Stimulated activated CD4-positive, alpha-beta T cell treated with anti-CD3 and anti-CD28 coated beads, Interleukin-2, amount 100 ng/mL, for 24 hours (primary cell): ENCODE results near the gene MTFR1L.
A peak's percentile ranks its signal among the peaks of the same experiment; 100 is the strongest.

Experiments used
- DNase-seq, 2 donors: peaks; one replicate each; pipeline ENCODE4 v3.0.0-alpha.2; 2020

Gene MTFR1L

GRCh38 chr1:25808481-25809244 lies 11.1 kb upstream of the MTFR1L start:
- DNase-seq: no peak

- no peak for DNase-seq
These were observed 10.3 kb upstream of the MTFR1L start for GRCh38 chr1:25809283-25809926.

GRCh38 chr1:25809929-25810328 lies 9.8 kb upstream of the MTFR1L start:
- no peak for DNase-seq

- peak; percentile 87 to 88 for DNase-seq
These were observed 9.1 kb upstream of the MTFR1L start for GRCh38 chr1:25810341-25811299.

GRCh38 chr1:25811384-25812082 lies 8.2 kb upstream of the MTFR1L start:
- no peak for DNase-seq

GRCh38 chr1:25813071-25813733 lies 6.6 kb upstream of the MTFR1L start:
- DNase-seq: no peak

- no peak for DNase-seq
These were observed 5.9 kb upstream of the MTFR1L start for GRCh38 chr1:25813734-25814471.

- DNase-seq: no peak
These were observed 5.1 kb upstream of the MTFR1L start for GRCh38 chr1:25814549-25815087.

- DNase-seq: no peak
These were observed 4.3 kb upstream of the MTFR1L start for GRCh38 chr1:25815208-25816111.

GRCh38 chr1:25816112-25816718 lies 3.5 kb upstream of the MTFR1L start:
- DNase-seq: no peak

- DNase-seq: no peak
These were observed 1.8 kb upstream of the MTFR1L start for GRCh38 chr1:25817840-25818501.

GRCh38 chr1:25818569-25818968 lies 1.2 kb upstream of the MTFR1L start:
- no peak for DNase-seq

- DNase-seq: peak; percentile 68 to 70
These were observed 725 bp downstream of the MTFR1L start for GRCh38 chr1:25820247-25821111.

- DNase-seq: no peak
These were observed 1.3 kb downstream of the MTFR1L start for GRCh38 chr1:25821112-25821476.

- DNase-seq: no peak
These were observed 1.9 kb downstream of the MTFR1L start for GRCh38 chr1:25821630-25822091.

GRCh38 chr1:25825605-25826004 lies 5.9 kb downstream of the MTFR1L start:
- no peak for DNase-seq

- no peak for DNase-seq
These were observed 6.8 kb downstream of the MTFR1L start for GRCh38 chr1:25826571-25826970.

- DNase-seq: no peak
These were observed 8.7 kb downstream of the MTFR1L start for GRCh38 chr1:25828491-25828890.
